Osteoblast (primary cell): ENCODE measurements around the gene ACACA. TPM values are rescaled to one million over a fixed set of nuclear protein-coding genes. Genes with fewer than 3 reads are reported as not detected.
A peak's percentile ranks its signal among the peaks of the same experiment; 100 is the strongest.

ENCODE experiments used
- DNase-seq: peaks from one replicate; pipeline ENCODE4 v3.0.0; 2011; ENCODE audit warnings: low spot score, mixed read lengths; ENCODE audit not compliant: insufficient read length; ENCODE audit errors: missing footprints
- H2AFZ ChIP-seq: 2 replicates; pipeline ENCODE4 v1.6.0; 2011; ENCODE audit warnings: mild to moderate bottlenecking, low read length
- H3K27ac ChIP-seq: 2 replicates; pipeline ENCODE4 v1.5.1; 2011; ENCODE audit warnings: mild to moderate bottlenecking, low read depth, low read length, moderate library complexity
- H3K27me3 ChIP-seq: 2 replicates; pipeline ENCODE4 v1.6.0; 2012; ENCODE audit warnings: mild to moderate bottlenecking, control low read depth, inconsistent platforms, low read length, moderate library complexity; ENCODE audit not compliant: insufficient read depth
- H3K36me3 ChIP-seq: 2 replicates; pipeline ENCODE4 v1.5.1; 2011; ENCODE audit warnings: mild to moderate bottlenecking, low read length, control low read depth, moderate library complexity; ENCODE audit not compliant: insufficient read depth
- H3K4me1 ChIP-seq: 2 replicates; pipeline ENCODE4 v1.5.1; 2011; ENCODE audit warnings: mild to moderate bottlenecking, low read length, control low read depth, moderate library complexity; ENCODE audit not compliant: insufficient read depth
- H3K4me2 ChIP-seq: 2 replicates; pipeline ENCODE4 v1.6.0; 2011; ENCODE audit warnings: mild to moderate bottlenecking, low read length; ENCODE audit not compliant: insufficient read depth
- H3K4me3 ChIP-seq: fragments of 200-600 bp; sonication (generic); 3 replicates; pipeline ENCODE4 v1.5.1; 2012; ENCODE audit warnings: mild to moderate bottlenecking, low read length, inconsistent platforms; ENCODE audit not compliant: insufficient read depth
- H3K79me2 ChIP-seq: 2 replicates; pipeline ENCODE4 v1.6.0; 2012; ENCODE audit warnings: mild to moderate bottlenecking, low read length, control low read depth, inconsistent platforms; ENCODE audit not compliant: insufficient read depth
- H3K9me3 ChIP-seq: 2 replicates; pipeline ENCODE4 v1.5.1; 2011; ENCODE audit warnings: low read depth, low read length, control low read depth
- H4K20me1 ChIP-seq: 2 replicates; pipeline ENCODE4 v1.6.0; 2012; ENCODE audit warnings: mild to moderate bottlenecking, low read length, control low read depth; ENCODE audit not compliant: insufficient read depth
- CTCF ChIP-seq: IDR thresholded peaks from 2 replicates; pipeline ENCODE4 v1.5.1; 2011; ENCODE audit warnings: mild to moderate bottlenecking, low read depth, low read length, moderate library complexity; ENCODE audit errors: extremely low read depth
- total RNA-seq: library from RNA; depleted of rRNA; stranded (reverse); fragments of >200 nt; gene quantifications from 2 replicates; pipeline ENCODE4 v1.2.3, GENCODE V29; 2012

The ACACA gene
- total RNA-seq, 1 donor: 78.9 TPM

- Histone ChIP-seq H3K79me2 (no peaks in the 10 kb centered on the region), H3K4me3 (no peak overlapping the region), H4K20me1 (no peaks in the 10 kb centered on the region), H3K4me1 (peaks cover 46% of the 10 kb centered on the region), H3K9me3 (no peaks in the 10 kb centered on the region), H3K4me2 (peak overlapping the region; percentile 2), H3K27ac (peak overlapping the region; percentile 52), H2AFZ (no peak overlapping the region), H3K36me3 (no peaks in the 10 kb centered on the region), H3K27me3 (no peaks in the 10 kb centered on the region)
- DNase-seq: no peak
- TF ChIP-seq CTCF: no peak
These were observed 226.7 kb downstream of the ACACA start for GRCh38 chr17:37179893-37180292.

- Histone ChIP-seq H3K4me2 (no peak overlapping the region), H3K4me1 (peaks cover 38% of the 10 kb centered on the region), H2AFZ (no peak overlapping the region), H3K9me3 (no peaks in the 10 kb centered on the region), H3K79me2 (no peaks in the 10 kb centered on the region), H3K4me3 (no peak overlapping the region), H4K20me1 (no peaks in the 10 kb centered on the region), H3K27me3 (no peaks in the 10 kb centered on the region), H3K27ac (peak overlapping the region; percentile 48), H3K36me3 (no peaks in the 10 kb centered on the region)
- TF ChIP-seq CTCF: no peak
- no peak for DNase-seq
These were observed 229.3 kb downstream of the ACACA start for GRCh38 chr17:37177254-37177870.

GRCh38 chr17:37176723-37177122 lies 229.9 kb downstream of the ACACA start:
- no peak overlapping the region for H3K4me3 ChIP-seq
- TF ChIP-seq CTCF: no peak
- no peak overlapping the region for H2AFZ ChIP-seq
- no peaks in the 10 kb centered on the region for H3K36me3 ChIP-seq
- H3K4me1 ChIP-seq: peaks cover 38% of the 10 kb centered on the region
- DNase-seq: peak; percentile 42
- H3K27ac ChIP-seq: peak overlapping the region; percentile 48
- H3K27me3 ChIP-seq: no peaks in the 10 kb centered on the region
- H3K4me2 ChIP-seq: peak overlapping the region; percentile 35
- H4K20me1 ChIP-seq: no peaks in the 10 kb centered on the region
- H3K79me2 ChIP-seq: no peaks in the 10 kb centered on the region
- no peaks in the 10 kb centered on the region for H3K9me3 ChIP-seq

GRCh38 chr17:37174205-37174604 lies 232.4 kb downstream of the ACACA start:
- Histone ChIP-seq H2AFZ (no peak overlapping the region), H3K4me1 (peaks cover 22% of the 10 kb centered on the region), H3K79me2 (no peaks in the 10 kb centered on the region), H3K36me3 (no peaks in the 10 kb centered on the region), H3K27ac (no peak overlapping the region), H3K9me3 (no peaks in the 10 kb centered on the region), H4K20me1 (no peaks in the 10 kb centered on the region), H3K4me3 (no peak overlapping the region), H3K4me2 (no peak overlapping the region), H3K27me3 (no peaks in the 10 kb centered on the region)
- no peak for DNase-seq
- peak; percentile 26 for TF ChIP-seq CTCF
